NT2/D1 (cell line): ENCODE measurements around the gene SLC25A43.
"Not testable (repeated sequence)": the region's sequence is repeated elsewhere in the genome, so short reads cannot be mapped to it uniquely, and the experiment has no call there.

Experiments used
- DNase-seq: peaks from one replicate; pipeline ENCODE4 v3.0.0-alpha.2; 2011; ENCODE audit warnings: low read depth, low spot score
- H3K27me3 ChIP-seq: 2 replicates; pipeline ENCODE4 v1.6.0; 2011; ENCODE audit warnings: mild to moderate bottlenecking; ENCODE audit not compliant: insufficient read length, insufficient read depth
- H3K36me3 ChIP-seq: 2 replicates; pipeline ENCODE4 v1.6.1; 2011; ENCODE audit warnings: mild to moderate bottlenecking, low read length, mixed read lengths; ENCODE audit not compliant: insufficient read depth, insufficient read length
- H3K4me1 ChIP-seq: 2 replicates; pipeline ENCODE4 v1.5.1; 2011; ENCODE audit not compliant: insufficient read depth, insufficient read length
- H3K4me3 ChIP-seq: 2 replicates; pipeline ENCODE4 v1.5.1; 2011; ENCODE audit warnings: low read depth; ENCODE audit not compliant: insufficient read length
- H3K9ac ChIP-seq: 2 replicates; pipeline ENCODE4 v1.6.0; 2011; ENCODE audit warnings: low read depth; ENCODE audit not compliant: insufficient read length
- H3K9me3 ChIP-seq: 2 replicates; pipeline ENCODE4 v1.5.1; 2011; ENCODE audit warnings: mild to moderate bottlenecking, low read length; ENCODE audit not compliant: insufficient read depth
- SUZ12 ChIP-seq: IDR thresholded peaks from 2 replicates; pipeline ENCODE4 v1.6.1; 2011; ENCODE audit not compliant: insufficient read length, insufficient read depth; ENCODE audit errors: extremely low read depth
- YY1 ChIP-seq: IDR thresholded peaks from 2 replicates; pipeline ENCODE4 v1.6.1; 2011; ENCODE audit not compliant: insufficient read length, insufficient read depth
- ZNF274 ChIP-seq: IDR thresholded peaks from 2 replicates; pipeline ENCODE4 v1.6.1; 2011; ENCODE audit warnings: mild to moderate bottlenecking, low read depth, low read length

Gene SLC25A43

DNA sequence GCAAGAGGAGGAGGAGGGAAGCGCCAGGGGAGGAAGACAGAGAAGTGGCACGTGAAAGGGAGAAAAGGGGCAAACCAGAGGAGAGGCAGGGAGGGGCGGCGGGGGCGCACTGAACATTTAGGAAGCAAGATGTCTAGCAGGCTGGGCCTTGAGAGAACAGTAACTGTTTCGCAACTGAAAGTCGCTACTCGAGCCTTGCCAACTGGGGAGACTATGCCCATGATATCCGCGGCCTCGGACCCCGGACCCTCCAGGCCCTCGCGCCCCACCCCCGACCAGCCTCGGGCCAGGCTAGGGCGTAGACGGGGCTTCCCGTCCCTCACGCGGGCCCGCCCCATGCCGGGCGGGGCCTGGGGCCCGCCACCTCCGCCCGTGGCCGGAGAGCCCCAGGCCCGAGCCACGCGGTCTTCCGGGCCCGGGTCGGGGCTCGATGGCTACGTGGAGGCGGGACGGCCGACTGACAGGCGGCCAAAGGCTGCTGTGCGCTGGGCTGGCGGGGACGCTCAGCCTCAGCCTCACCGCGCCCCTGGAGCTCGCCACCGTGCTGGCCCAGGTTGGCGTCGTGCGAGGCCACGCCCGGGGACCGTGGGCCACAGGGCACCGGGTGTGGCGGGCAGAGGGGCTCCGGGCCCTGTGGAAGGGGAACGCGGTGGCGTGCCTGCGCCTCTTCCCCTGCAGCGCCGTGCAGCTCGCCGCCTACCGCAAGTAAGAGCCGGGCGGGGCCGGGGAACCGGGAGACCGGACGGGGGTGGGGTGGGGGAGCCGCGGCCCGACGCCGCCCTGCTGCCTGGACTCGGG lies at the start of gene SLC25A43:
TSS of gene SLC25A43 (plus strand) at position 363 of the 798 bp plus-strand sequence. CDS start at position 431, 68 bp downstream.
- peaks cover 10% of the 10 kb centered on the region for H3K27me3 ChIP-seq
- DNase-seq = no peak
- no peaks in the 10 kb centered on the region for H3K9me3 ChIP-seq
- H3K36me3 ChIP-seq = peaks cover 4% of the 10 kb centered on the region
- TF ChIP-seq YY1 (no peak), SUZ12 (no peak), ZNF274 (no peak)
- H3K4me1 ChIP-seq = no peaks in the 10 kb centered on the region
- H3K9ac ChIP-seq = peak within 1 kb of the TSS; percentile 76
- peak within 1 kb of the TSS; percentile 71 for H3K4me3 ChIP-seq

DNA sequence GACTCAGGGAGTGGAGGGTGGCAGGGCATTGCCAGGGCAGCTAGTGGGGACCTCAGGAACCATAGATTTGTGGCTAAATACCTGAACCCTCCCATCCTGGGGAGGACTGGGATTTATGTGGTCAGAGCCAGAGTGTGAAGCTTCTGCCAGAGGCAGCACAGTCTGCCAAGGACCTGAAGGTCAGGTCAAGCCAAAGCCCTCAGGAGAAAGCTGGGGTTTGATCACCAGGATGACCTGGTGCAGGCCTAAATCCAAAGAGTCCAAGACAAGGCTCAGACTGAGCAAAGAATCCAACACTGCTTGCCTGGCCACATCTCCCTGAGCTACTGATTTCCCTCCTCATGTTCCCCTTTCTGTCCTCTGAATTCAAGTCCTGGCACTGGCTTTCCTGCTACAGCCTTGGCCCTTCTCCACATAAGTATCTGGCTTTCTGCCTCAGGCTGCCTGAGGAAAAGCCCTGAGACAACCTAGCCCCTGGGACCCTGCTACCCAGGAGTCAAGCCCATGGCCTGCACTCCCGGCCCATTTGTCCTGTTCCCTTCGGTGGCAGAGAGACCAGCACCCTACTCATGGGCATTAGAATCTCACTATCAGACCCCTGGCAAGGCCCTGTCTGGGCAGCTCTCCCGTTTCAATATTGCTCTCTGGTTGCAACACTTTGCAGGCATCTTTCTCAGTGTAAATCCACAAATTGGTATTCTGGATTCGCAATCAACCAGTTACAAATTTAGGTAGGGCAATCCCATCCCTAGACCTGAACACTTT lies 39.3 kb upstream of the SLC25A43 start:
- no peaks in the 10 kb centered on the region for H3K27me3 ChIP-seq
- 0 out of 2 replicates have a peak, but pooled peaks cover 6% of the 10 kb centered on the region for H3K9me3 ChIP-seq
- no peak overlapping the region for H3K4me3 ChIP-seq
- no peaks in the 10 kb centered on the region for H3K36me3 ChIP-seq
- no peak for DNase-seq
- no peak for TF ChIP-seq ZNF274
- no peak for TF ChIP-seq YY1
- TF ChIP-seq SUZ12 = no peak
- H3K9ac ChIP-seq = no peak overlapping the region
- H3K4me1 ChIP-seq = no peaks in the 10 kb centered on the region

DNA sequence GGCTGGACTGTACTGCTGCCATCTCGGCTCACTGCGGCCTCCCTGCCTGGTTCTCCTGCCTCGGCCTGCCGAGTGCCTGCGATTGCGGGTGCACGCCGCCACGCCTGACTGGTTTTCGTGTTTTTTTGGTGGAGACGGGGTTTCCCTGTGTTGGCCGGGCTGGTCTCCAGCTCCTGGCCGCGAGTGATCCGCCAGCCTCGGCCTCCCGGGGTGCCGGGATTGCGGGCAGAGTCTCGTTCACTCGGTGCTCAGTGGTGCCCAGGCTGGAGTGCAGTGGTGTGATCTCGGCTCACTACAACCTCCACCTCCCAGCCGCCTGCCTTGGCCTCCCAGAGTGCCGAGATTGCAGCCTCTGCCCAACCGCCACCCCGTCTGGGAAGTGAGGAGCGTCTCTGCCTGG lies 37.7 kb upstream of the SLC25A43 start:
- not testable (repeated sequence) for H3K27me3 ChIP-seq, H3K4me3 ChIP-seq, H3K4me1 ChIP-seq, DNase-seq, H3K9ac ChIP-seq, H3K36me3 ChIP-seq, H3K9me3 ChIP-seq

DNA sequence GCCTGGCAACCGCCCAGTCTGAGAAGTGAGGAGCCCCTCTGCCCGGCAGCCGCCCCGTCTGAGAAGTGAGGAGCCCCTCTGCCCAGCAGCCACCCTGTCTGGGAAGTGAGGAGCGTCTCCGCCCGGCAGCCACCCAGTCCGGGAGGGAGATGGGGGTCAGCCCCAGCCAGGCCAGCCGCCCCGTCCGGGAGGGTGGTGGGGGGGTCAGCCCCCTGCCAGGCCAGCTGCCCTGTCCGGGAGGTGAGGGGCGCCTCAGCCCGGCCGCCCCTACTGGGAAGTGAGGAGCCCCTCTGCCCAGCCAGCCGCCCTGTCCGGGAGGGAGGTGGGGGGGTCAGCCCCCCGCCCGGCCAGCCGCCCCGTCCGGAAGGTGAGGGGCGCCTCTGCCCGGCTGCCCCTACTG lies 37.1 kb upstream of the SLC25A43 start:
- not testable (repeated sequence) for H3K27me3 ChIP-seq, H3K9me3 ChIP-seq, DNase-seq, H3K9ac ChIP-seq, H3K4me3 ChIP-seq, H3K36me3 ChIP-seq, H3K4me1 ChIP-seq

DNA sequence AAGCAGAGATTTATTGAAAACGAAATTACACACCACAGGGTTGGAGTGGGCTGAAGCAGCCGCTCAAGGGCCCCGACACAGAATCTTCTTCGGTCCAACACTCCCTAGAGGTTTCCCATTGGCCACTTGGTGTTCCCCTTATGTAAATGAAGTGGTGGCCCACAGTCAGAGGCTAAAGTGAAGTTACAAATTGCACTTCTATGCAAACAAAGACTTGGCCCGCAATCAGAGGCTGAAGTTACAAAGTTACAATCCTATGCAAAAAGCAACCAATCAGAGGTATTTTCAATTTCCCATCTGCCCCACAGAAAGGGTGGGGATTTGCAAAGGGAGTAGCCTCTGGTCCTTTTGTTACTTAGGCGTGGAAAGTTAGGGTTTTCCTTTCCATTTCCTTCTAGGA lies 35.7 kb upstream of the SLC25A43 start:
- TF ChIP-seq YY1 (no peak), ZNF274 (no peak), SUZ12 (no peak)
- no peaks in the 10 kb centered on the region for H3K36me3 ChIP-seq
- no peaks in the 10 kb centered on the region for H3K4me1 ChIP-seq
- no peak for DNase-seq
- H3K9me3 ChIP-seq = 0 out of 2 replicates have a peak, but pooled peaks cover 6% of the 10 kb centered on the region
- H3K9ac ChIP-seq = no peak overlapping the region
- no peak overlapping the region for H3K4me3 ChIP-seq
- no peaks in the 10 kb centered on the region for H3K27me3 ChIP-seq

DNA sequence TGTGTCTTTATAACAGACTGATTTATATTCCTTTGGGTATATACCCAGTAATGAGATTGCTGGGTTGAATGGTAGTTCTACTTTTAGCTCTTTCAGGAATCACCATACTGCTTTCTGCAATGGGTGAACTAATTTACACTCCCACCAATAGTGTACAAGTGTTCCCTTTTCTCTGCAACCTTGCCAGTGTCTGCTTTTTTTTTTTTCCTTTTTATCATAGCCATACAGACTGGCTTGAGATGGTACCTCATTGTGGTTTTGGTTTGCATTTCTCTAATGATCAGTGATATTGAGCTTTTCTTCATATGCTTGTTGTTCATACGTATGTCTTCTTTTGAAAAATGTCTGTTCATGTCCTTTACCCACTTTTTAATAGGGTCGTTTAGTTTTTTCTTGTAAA lies 27.3 kb upstream of the SLC25A43 start:
- not testable (repeated sequence) for H3K27me3 ChIP-seq, H3K9ac ChIP-seq, H3K4me3 ChIP-seq, DNase-seq, H3K9me3 ChIP-seq, H3K36me3 ChIP-seq, H3K4me1 ChIP-seq

DNA sequence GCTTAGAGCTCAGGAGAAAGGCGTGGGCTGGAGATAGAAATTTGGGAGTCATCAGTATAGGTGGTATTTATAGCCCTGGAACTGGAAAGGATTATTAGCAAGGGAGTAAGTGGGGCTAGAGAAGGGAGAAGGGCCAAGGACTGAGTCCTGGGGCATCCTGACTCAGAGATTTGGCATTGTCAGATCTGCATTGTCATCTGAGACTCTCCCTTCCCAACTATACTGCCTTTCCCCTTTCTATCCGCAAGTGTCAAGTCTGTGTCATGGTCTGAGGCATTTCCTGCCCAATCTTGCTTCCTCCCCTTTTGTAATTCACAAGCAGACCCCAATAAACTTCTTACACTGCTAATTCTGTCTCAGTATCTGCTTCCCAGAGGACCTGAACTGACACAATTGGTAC lies 24.4 kb upstream of the SLC25A43 start:
- Histone ChIP-seq H3K4me3 (no peak overlapping the region), H3K9me3 (no peaks in the 10 kb centered on the region), H3K27me3 (no peaks in the 10 kb centered on the region), H3K9ac (no peak overlapping the region), H3K36me3 (no peaks in the 10 kb centered on the region), H3K4me1 (no peaks in the 10 kb centered on the region)
- TF ChIP-seq YY1 = no peak
- TF ChIP-seq ZNF274 = no peak
- DNase-seq = no peak

DNA sequence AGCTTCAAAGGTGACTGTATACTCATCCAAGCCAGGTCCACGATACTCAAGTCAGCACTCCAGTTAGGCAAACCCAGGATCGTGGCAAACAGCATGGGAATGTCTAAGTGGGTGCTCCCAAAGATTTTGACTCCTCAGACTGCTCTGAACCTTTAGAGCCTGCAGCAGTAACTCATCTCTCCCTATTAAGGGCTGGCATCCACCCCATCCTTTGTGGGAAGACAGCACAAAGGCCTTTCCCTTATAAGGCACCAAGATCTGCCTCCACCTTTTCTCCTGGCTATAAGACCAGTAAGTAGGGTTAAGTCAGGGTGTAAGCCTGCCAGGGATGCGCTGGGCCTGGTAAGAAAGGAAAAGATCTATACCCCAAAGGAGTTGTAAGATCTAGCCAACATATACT lies 23.6 kb upstream of the SLC25A43 start:
- DNase-seq = no peak
- Histone ChIP-seq H3K4me3 (no peak overlapping the region), H3K36me3 (no peaks in the 10 kb centered on the region), H3K9me3 (no peaks in the 10 kb centered on the region), H3K4me1 (no peaks in the 10 kb centered on the region), H3K9ac (no peak overlapping the region), H3K27me3 (no peaks in the 10 kb centered on the region)
- TF ChIP-seq ZNF274 (no peak), SUZ12 (no peak), YY1 (no peak)
